Erythroblast (primary cell): ENCODE data around the gene TCF7L2.

Experiments used
- GATA1 ChIP-seq: IDR thresholded peaks from 2 replicates; pipeline ENCODE4 v1.6.1; 2011; ENCODE audit warnings: low read depth, mild to moderate bottlenecking, control low read depth, low read length, moderate library complexity
- POLR2A ChIP-seq: IDR thresholded peaks from 2 replicates; pipeline ENCODE4 v1.6.1; 2011; ENCODE audit warnings: mild to moderate bottlenecking, low read length

GRCh38 chr10:113089551-113089950, 139.5 kb downstream of the TCF7L2 start:
- TF ChIP-seq POLR2A: no peak
- TF ChIP-seq GATA1: no peak
